HCT116 (cell line): Measurements from ENCODE around the gene PAPPA2.

ENCODE experiments used
- CEBPB ChIP-seq: IDR thresholded peaks from 2 replicates; pipeline ENCODE4 v1.6.1; 2012; ENCODE audit warnings: low read depth
- TF ChIP-seq, protein P1 (sequence below), 3 experiments: fragments of 200-600 bp in 1 of 3; sonication (generic) in 1 of 3; IDR thresholded peaks in 2 of 3; conservative IDR thresholded peaks in 1 of 3; 2 replicates each; pipeline ENCODE4 v1.5.1; 2012 to 2017; ENCODE audit warnings: low read depth in 2 of 3, low read length in 2 of 3, antibody characterized with exemption in 1 of 3, borderline replicate concordance in 1 of 3, control low read depth in 1 of 3, mild to moderate bottlenecking in 1 of 3, mixed read lengths in 1 of 3, mixed run types in 1 of 3, moderate library complexity in 1 of 3; ENCODE audit not compliant: insufficient read depth in 1 of 3

DNA sequence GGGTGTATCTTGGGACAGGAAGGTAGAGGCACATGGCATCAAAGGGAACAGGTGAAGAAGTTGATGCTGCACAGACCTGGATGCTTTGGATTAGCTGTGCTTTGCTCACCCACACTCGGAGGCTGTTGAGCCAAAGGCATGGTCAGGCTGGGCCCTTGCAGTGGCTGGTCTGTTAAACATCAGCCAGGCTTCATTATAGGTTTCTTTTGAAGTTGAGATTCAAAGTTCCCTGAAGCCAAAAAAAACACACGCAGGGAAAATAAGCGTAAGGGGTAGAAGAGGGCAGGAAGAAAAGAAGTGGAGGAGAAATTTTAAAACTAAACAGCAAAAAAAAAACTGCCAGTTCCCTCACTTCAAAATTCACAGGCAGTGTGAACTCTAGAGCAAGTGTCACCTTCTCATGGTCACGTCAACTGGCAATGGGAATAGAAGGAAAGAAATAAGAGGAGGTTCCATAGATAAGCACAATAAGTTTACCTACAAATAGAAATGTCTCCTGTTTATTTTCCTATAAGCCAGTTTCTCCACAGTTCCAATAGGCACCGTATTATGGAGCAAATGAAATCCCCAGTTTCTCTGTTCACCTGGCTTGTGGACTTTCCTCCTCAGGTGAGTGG, 139.5 kb downstream of the PAPPA2 start:
- TF ChIP-seq, protein P1, sequence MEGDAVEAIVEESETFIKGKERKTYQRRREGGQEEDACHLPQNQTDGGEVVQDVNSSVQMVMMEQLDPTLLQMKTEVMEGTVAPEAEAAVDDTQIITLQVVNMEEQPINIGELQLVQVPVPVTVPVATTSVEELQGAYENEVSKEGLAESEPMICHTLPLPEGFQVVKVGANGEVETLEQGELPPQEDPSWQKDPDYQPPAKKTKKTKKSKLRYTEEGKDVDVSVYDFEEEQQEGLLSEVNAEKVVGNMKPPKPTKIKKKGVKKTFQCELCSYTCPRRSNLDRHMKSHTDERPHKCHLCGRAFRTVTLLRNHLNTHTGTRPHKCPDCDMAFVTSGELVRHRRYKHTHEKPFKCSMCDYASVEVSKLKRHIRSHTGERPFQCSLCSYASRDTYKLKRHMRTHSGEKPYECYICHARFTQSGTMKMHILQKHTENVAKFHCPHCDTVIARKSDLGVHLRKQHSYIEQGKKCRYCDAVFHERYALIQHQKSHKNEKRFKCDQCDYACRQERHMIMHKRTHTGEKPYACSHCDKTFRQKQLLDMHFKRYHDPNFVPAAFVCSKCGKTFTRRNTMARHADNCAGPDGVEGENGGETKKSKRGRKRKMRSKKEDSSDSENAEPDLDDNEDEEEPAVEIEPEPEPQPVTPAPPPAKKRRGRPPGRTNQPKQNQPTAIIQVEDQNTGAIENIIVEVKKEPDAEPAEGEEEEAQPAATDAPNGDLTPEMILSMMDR (IDR thresholded peaks at IDR 0.05 in 2 of 3, conservative IDR thresholded peaks at IDR 0.05 in 1 of 3; ENCODE audit: borderline replicate concordance in 1 of 3, insufficient read depth in 1 of 3, low read depth in 2 of 3, low read length in 2 of 3) = no peak
- TF ChIP-seq CEBPB = no peak
